ENCODE results near the gene CALML6.

Gene CALML6

DNA sequence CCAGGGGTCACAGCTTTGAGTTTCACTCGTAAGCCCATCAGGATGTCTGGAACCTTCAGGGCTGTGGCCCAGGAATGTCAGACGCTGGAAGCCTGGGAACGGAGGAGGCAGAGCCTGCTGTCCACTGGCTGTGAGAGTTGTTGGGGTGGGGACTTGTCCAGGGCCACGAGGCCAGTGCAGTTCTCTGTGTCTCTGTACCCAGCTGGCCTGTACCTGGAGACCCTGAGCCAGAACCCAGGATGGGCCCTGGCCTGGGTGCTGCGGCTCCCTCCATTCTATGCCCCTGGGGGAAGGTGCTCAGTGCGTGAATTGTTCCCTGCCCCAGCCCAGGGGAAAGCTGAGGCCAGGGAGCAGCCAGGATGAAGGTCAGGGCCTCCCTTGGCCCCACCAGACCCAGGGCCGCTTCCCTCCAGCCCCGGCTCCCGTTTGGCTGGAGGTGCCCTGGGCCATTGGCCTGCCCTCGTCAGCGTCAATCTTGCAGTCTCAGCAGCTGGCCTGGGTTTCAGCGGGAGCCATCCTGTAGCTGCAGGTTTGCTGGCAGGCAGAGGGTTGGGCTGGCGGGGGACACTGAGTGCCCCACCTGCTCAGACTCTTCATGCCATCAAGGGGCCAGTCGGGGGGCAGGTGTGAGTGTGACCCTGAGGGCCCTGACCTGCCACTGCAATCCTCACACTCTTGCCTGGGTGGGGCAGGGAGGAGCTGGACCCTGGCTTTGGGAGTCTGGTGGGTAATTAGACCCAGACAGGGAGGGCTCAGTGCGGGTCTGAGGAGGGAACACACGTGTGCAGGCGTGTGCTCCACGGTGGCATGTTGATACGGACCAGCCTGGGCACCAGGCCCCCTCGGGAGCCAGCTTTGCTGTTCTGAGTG lies 724 bp upstream of the CALML6 start:
- DNase-seq: no peak

DNA sequence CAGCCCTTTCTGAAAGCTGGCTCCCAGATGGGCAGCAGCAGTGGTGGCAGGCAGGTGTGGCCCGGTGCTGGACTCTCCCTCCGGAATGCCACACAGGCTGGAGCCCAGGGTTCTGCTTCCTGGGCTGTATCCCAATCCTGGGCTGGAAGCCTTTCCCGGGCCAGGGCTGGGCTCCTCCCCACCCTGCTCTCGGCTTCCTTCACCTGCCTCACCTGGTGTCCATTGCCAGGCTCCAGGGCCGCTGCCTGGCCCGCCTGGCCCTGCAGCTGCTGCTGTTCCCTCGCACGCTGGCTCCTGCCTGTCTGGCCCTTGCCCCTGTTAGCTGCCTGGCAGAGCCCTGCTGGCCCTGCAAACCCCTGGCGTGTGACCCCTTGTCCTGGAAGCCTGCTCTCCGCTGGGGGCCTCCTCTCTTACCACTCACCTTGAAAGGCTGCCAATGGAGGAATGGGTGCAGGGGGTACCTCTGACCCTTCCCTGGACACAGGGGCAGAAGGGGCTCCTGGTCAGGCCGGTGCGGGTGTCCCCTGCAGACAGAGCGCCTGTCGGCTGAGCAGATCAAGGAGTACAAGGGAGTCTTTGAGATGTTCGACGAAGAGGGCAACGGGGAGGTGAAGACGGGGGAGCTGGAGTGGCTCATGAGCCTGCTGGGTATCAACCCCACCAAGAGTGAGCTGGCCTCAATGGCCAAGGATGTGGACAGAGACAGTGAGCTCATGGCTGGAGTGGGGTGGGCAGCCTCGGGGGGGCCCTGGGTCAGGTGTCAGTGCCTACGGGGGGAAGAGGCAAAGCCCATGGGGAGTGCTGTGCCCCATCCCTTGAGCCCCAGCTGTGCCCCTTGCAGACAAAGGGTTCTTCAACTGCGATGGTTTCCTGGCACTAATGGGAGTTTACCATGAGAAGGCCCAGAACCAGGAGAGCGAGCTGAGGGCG lies 1.1 kb downstream of the CALML6 start:
- DNase-seq: no peak

DNA sequence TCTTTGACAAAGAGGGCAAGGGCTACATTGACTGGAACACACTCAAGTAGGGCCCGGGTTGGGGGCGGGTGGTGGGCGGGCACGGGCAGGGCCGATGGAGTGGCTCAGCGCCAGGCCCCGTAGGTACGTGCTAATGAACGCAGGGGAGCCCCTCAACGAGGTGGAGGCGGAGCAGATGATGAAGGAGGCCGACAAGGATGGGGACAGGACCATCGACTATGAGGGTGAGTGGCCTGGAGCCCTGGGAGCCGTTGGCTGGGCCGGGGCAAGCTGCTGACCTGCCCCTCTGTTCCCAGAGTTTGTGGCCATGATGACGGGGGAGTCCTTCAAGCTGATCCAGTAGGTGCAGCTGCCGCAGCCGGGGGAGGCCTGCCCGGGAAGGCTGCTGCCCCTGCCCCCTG lies 1.8 kb downstream of the CALML6 start:
- DNase-seq: no peak

DNA sequence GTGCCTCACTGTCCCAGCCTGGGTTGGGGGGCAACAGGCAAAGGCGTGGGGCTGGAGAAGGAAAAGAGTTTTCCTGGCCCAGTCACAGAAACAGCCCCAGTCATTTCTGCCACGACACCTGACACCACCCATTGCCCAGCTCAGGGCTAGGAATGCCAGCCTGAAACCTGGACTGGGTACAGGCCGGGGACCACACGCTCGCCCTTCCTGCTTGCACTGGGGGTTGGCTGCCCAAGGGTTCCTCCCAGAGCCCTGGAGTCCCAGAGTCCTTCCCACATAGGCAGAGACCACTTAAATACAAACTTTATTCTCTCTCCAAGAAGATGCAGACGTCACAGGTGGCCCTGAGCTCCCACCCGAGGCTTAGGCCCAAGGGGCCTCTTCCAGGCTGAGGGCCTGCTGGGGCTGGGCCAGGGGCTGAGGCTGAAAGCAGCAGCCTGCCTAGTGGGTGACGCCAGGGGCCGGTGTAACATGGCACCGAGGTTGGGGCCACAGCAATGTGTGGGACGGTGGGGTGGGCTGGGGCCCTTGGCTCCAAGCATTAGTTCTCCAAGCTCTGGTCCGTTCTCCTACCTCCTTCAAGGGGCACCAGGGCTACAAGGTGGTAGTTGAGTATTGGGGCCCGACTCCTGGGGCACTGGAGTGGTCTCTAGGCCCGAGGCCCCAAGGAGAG lies 2.4 kb downstream of the CALML6 start:
- no peak for DNase-seq

DNA sequence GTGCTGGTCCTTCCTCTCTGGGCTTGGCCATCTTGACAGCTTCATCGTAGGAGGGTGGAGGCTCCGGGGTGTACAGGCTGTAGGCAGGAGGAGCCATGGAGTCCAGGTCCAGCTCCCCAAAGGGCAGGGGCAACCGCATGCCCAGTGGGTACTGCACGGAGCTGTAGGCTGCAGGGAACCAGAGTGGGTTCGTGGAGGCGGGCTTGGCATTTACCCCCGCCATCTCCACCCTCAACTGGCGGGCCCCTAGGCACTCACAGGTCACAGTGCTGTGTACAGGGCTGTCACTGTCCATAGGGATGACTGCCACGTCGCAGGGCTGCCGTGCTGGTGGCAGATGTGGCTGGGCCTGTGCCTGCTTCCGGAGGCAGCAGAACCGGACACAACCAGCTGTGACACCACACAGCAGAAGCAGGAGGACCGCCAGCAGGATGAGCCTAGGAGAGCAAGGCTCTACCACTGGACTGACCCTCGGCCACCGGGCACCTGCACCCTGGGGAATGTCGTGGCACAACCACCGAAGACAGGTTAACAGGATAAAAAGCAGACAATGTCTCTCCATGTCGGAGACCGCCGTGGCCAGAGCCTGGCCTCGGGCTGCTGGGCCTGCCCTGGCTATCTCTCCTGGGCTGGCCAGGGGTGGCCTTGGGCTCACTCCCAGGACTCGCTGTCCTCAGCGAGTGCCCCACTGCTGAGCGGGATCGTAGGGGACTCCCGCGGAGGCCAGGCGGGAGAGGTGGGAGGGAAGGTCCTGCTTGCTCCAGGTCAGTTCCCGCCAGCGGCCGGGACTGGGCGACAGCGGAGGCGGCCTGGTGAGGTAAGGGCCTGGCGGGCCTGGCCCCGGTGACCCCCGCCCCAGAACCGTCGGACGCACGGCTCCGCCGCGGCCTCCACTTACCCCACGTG lies 3.2 kb downstream of the CALML6 start:
- DNase-seq: peak; percentile 54

DNA sequence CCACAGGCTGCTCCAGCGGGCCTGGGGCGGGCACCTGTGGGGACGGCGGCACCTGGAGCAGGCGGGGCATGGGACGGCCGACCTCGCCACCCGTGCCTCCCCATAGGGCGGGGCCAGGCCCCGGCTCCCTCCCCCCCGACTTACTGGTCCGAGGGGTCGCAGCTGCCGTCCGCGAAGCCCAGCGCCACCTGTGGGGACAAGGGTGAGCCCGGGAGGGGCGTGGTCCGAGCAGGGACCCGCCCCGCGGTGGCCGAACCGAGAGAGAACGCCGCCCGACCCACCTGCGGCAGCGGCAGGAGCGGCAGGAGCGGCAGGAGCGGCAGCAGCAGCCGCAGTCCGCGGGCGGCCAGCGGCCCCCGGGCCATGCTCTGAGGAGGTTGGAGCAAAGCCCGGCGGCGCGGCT lies 3.8 kb downstream of the CALML6 start, which contains the start of gene TMEM52:
Gene TMEM52 (minus strand): TSS at position 379 of the 403 bp plus-strand sequence. CDS start 14 bp downstream, at position 365.
- DNase-seq: no peak

DNA sequence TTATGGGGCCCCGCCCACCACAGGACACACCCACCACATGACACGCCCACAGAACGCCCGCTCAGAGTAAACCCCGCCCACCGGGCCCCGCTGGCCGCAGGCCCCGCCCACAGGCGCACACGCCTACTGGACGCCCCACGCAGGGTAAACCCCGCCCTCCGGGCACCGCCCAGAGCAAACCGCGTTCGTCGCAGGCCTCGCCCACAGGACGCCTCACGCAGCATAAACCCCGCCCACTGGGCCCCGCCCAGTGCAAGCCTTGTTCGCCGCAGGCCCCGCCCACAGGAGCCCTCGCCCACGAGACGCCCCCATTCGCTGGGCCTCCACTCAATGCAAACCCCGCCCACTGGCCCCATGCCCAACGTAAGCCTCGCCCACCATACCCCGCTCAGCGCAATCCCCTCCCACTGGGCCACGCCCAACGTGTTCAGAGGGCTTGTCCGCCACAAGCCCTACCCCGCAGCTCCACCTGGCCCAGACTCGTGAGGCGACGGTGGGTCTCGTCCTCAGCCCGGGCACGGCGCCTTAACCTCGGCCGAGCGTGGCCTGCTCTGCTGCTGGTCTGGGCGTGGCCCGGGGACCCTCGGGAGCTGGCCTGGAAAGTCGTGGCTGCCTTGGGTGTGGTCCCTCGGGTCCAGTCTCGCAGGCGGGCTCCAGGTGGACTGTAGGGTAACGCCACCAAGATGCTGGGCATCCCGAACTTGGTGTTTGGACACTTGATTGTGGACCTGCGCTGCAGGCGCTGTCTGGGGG lies 4.4 kb downstream of the CALML6 start:
- DNase-seq: peak; percentile 99

DNA sequence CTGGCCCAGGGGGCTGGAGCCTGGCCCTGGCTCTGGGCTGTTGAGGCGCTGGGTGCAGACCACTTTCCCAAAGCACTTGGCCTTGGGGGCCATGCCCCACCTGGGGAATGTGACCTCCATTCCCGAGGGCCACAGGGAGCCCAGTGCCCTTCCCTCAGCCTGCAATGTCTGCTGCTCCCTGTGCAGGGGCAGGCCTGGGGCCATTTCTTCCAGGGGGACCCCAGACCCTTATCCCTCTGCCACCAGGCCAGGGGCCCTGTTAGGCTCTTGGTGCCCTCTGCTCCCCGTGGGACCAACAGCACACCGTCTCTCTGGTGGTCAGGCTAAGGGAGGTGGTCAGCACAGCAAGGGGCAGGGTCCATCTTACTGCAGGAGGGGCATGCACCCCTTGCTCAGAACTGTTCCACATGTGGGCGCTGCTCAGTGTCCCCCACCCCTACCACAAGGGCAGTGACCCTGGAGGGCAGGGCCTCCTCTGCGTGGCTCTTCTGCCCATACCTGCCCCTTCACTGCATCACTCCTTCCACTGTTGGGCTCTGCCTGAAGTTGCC lies 5.1 kb downstream of the CALML6 start:
- DNase-seq: no peak

DNA sequence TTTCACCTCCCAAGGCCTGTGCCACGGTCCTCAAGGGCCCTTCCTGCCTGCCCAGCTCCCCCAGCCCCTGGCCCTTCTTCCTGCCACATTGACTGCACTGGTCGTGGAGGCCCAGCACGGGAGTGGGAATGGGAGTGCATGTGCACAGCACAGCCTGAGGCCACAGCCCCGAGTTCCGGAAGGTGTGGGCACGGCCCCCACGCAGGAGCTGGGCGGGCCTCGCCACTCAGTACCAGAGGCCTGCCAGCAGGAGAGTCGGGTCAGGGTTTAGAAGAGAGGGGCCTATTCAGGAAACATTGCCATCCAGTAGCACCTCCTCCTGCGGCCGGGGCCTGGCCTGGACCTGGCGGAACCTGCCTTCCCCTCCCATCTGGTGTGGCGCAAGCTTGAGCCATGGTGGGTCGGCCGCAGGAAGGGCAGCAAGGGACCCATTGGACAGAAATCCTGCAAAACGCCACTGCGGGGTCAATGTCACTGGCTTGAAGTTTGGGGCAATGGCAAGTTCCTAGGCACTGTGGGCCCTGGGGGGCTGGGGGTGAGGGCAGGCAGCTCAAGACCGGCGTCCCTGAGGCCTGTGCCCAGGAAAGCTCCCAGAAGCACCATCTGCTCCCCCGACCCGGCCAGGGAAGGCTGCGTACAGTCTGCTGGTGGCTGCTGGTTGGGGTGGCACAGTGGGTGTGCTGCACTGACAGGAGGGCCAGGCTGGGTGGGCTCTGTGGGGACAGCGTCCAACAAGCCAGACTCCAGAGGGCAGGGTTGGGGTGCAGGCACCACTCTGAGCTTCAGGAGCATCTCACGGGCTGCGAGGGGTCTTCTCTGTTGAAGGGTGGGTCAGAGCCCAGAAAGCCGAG lies 5.8 kb downstream of the CALML6 start:
- no peak for DNase-seq

DNA sequence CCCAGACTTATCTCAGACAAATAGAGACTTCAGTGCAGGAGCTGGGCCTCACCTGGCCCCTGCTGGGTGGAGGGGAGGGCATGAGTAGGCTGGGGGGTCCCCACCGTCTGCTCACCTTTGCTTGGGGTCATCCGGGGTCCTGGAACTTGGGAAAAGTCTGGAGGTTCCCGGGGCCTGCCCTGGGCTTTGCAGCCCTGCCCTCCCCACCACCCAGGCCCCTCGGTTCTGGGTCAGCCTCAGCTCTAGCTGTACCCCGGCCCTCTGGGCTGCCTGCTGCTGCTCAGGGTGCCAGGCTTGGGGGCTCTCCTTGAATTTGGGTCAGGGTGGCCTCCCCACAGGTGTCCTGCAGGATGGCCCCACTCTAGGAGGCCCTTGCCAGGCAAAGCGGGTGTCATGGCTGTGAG lies 6.4 kb downstream of the CALML6 start:
- no peak for DNase-seq

DNA sequence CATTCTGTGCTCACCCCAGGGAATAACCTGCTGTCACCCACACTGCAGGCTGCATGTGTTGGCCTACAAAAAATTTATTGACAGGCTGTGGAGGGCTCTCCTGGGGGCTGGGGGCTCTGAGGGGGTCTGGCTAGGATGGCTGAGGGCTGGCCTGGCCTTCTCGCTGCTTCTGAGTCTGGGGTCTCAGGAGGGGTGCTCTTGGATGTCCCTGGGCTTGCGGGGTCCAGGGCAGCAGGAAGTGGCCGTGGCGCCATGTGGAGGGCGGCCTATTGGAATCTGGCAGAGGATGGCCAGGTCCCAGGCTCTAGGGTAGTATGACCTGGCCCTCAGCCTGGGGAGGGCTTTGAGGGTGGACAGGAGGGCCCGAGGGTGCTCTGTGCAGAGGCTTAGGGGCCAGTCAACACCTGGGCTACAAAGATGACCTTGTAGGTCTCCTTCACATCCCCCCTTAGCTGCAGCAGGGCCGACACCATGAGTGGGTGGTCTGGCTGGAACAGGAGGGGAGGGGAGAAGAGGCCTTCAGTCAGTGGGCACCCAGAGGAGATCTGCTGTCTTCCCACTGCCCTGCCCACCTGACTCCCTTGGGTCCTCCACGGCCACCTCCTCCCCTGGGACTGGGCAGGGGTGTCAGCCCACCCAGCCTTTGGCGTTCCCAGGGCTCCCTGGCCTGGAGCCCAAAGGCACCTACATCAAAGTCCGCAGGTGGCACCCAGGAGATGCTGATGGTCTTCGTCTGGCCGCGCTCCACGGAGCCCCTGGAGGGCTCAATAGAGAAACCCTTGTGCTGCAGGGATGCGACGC lies 7.0 kb downstream of the CALML6 start:
- DNase-seq: no peak

DNA sequence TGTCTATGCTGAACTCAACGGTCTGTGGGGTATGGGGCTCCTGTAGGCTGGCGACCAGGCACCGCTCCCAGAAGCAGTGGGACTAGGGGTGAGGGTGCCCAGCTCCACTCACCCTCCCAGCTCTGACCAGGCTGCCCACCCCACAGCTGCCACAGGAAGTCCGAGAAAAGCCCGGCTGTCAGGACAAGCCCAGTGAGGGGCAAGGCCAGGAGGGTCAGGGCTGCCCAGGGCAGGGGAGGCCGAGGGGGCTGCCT lies 7.6 kb downstream of the CALML6 start:
- DNase-seq: no peak

DNA sequence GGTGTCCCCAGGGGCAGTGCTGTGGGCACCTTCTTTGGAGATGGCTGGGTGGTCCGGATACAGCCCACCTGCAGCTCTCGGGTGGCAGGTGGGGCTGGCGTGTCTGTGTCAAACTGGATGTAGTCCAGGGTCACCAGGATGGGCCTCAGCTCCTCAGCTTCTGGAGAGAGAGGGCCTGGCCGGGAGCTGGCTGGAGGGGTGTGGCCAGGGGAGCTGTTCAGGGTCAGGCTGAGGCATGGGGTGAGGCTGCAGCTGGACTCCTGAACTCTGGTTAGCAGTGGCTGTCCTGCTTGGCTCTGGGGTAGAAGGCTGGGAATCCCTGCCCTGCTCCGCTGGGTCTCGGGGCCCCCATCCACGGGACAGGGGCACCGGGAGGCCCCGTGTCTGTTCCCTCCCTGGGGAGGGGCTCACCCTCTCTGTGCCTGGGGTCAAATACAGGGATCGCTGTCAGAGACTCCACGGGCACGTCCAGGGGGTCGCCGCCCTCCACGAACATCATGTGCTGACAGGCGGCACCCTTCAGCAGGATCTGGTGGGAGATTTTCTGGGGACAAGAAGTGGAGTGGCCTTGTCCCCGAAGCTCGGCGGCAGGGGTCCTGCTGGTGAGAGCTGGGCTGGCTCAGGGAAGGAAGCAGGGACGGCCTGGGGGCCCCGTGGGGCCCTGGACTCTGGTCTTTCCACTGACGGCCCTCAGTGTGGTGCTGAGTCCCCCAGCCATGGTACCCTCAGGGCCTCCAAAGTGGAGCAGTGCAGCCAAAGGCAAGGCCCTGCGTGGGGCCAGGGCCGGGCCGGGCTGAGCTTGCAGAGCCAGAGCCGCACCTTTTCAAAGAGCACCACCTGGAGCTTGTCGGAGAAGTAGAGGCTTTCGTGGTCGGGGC lies 8.1 kb downstream of the CALML6 start:
- no peak for DNase-seq

DNA sequence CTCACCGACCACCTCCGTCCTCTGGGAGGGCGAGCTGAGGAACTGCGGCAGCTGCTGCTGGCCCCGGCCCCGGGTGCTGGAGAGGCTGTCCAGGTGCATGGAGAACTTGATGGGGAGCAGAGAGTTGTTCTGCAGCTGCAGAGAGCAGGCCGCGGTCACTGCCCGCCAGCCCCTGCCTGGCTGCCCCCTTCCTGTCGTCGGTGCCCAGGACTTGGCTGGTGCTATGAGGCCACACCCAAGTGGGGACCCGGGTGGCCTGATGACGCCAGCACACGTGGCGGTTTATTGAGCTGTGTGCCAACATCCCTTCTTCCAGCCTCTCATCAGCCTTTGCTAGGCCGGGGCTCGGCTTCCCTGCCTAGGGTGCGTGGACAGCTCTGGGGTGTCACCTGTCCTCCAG lies 9.3 kb downstream of the CALML6 start:
- no peak for DNase-seq

DNA sequence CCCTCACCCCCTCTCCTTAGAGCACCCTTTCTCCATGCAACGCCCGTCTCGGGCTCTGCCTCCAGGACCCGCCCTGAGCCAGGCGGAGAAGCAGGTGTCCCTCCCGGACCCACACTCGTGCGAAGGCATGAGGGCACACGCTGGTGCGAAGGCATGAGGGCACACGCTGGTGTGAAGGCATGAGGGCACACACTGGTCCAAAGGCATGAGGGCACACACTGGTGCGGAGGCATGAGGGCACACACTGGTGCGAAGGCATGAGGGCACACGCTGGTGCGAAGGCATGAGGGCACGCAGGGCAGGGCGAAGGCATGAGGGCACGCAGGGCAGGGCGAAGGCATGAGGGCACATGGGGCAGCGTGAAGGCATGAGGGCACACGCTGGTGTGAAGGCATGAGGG lies 9.8 kb downstream of the CALML6 start:
- no peak for DNase-seq

DNA sequence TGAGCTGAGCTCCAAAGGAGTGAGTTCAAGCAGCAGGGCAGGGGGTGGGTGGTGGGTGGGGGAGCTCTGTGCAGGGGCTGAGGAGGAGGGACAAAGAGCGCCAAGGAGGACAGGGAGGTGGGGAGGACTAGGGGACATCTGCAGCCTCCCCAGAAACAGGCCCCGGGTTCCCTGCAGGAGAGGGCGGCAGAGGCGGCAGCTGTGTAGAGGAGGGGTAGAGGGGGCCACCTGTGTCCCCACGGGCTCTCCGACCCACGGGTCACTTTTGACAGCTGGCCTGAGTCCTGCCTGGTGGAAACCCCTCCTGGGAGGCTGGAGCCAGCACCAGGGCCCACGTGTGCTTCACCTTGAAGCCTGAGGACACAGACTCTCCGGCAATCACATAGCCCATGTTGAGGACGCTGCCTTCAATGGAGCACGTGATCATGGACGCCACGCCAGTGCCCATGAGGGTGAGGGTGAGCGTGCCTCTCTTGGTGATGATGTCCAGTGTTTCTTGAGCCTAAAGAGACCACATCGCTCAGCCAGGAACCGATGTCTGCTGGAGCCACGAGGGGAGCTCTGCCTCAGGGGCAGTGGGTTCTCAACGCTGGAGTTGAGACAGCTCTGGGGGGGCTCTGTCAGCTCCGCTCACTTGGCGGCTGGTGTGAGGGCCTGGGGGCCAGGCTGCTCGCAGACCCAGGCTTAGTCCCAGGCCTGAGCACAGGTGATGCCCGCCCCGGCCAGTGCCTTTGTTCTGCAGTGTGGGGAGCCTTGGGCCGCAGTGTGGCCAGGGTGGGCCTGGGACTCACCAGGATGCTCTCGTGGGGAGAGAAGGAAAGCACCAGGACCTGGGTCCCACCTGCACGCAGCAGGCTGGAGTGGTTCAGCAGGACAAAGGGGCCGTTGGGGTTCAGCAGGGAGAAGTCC lies 10.6 kb downstream of the CALML6 start:
- no peak for DNase-seq

DNA sequence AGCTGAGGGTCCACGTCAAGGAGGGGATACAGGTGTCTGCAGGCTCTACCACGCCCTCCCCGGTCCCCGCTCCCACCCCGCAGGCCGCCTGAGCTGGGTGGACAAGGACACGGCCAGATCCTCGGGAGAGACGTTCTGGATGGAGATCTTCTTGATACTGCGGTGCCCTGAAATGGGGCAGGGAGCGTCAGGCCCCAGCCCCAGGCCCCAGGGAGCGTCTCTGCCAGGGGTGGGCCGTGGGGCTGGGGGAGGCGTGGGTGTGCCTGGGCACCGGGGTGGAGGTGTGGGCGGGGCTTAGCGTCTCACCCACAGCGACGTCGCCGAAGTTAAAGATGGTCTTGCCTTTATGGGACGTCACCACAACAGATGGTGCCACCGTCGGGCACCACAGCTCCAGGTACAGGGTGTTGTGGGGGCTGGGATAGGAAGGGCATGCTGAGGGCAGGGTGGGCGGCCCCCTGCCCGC lies 11.3 kb downstream of the CALML6 start:
- DNase-seq: no peak
